ENCODE measurements around the gene FAM53A. TPM values are rescaled to one million over a fixed set of nuclear protein-coding genes. Genes with fewer than 3 reads are reported as not detected.

The FAM53A gene
- total RNA-seq, 1 experiment from 2014 or later, result 3.1 TPM

GRCh38 chr4:1646690-1647089 is 37.4 kb downstream of the FAM53A start:
- intact Hi-C loops (cut with micrococcal nuclease), result no loop called here
- Histone ChIP-seq H3K4me1 (ENCODE audit: insufficient read depth, low read length) (no peaks in the 10 kb centered on the region), H3K4me3 (ENCODE audit: low read length) (no peak overlapping the region), H3K36me3 (ENCODE audit: low read depth, low read length) (no peaks in the 10 kb centered on the region), H3F3A (ENCODE audit: low read length, unreplicated experiment) (no peaks in the 10 kb centered on the region), H3K27ac (ENCODE audit: low read length) (no peak overlapping the region), H2AFZ (ENCODE audit: low read length) (no peak overlapping the region), H3K9me2 (replicated peaks; ENCODE audit: low read length) (no peaks in the 10 kb centered on the region), H3K27me3 (ENCODE audit: low read length) (no peaks in the 10 kb centered on the region), H3K9ac (ENCODE audit: low read length) (no peak overlapping the region), H4K20me1 (ENCODE audit: low read length) (no peaks in the 10 kb centered on the region), H3K4me2 (ENCODE audit: low read length) (no peak overlapping the region), H3K9me3 (ENCODE audit: low read length) (no peaks in the 10 kb centered on the region), H3K79me2 (ENCODE audit: low read length) (no peaks in the 10 kb centered on the region)
- DNase-seq (no peak), ATAC-seq (no peak)
- ChIA-PET CTCF (no interaction called here), POLR2A (ENCODE audit: unreplicated experiment) (interaction anchor here (0.7 kb wide), 1 partner anchor 15 kb away, joined by 4 read pairs; no protein-coding TSS in a partner anchor)
- BruUV-seq (replicated peaks), result no TSS peak
- TF ChIP-seq EZH2phosphoT487 (IDR thresholded peaks at IDR 0.05; ENCODE audit: borderline replicate concordance, low read length) (no peak), EZH2 (IDR thresholded peaks at IDR 0.05; ENCODE audit: low read length, unreplicated experiment) (no peak)
- TF ChIP-seq, protein P1, sequence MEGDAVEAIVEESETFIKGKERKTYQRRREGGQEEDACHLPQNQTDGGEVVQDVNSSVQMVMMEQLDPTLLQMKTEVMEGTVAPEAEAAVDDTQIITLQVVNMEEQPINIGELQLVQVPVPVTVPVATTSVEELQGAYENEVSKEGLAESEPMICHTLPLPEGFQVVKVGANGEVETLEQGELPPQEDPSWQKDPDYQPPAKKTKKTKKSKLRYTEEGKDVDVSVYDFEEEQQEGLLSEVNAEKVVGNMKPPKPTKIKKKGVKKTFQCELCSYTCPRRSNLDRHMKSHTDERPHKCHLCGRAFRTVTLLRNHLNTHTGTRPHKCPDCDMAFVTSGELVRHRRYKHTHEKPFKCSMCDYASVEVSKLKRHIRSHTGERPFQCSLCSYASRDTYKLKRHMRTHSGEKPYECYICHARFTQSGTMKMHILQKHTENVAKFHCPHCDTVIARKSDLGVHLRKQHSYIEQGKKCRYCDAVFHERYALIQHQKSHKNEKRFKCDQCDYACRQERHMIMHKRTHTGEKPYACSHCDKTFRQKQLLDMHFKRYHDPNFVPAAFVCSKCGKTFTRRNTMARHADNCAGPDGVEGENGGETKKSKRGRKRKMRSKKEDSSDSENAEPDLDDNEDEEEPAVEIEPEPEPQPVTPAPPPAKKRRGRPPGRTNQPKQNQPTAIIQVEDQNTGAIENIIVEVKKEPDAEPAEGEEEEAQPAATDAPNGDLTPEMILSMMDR (conservative IDR thresholded peaks at IDR 0.05; ENCODE audit: low read depth, low read length), result no peak

- intact Hi-C loops (cut with micrococcal nuclease), result no loop called here
- BruUV-seq (replicated peaks), result no TSS peak
Observed at GRCh38 chr4:1644891-1645657, 39.0 kb downstream of the FAM53A start.

More at GRCh38 chr4:1644891-1645657, 39.0 kb downstream of the FAM53A start:
- Histone ChIP-seq H3K79me2 (ENCODE audit: low read length) (no peaks in the 10 kb centered on the region), H3K9me2 (replicated peaks; ENCODE audit: low read length) (no peaks in the 10 kb centered on the region), H2AFZ (ENCODE audit: low read length) (no peak overlapping the region), H3K4me1 (ENCODE audit: insufficient read depth, low read length) (no peaks in the 10 kb centered on the region), H3K9me3 (ENCODE audit: low read length) (no peaks in the 10 kb centered on the region), H3K4me3 (ENCODE audit: low read length) (no peak overlapping the region), H3K9ac (ENCODE audit: low read length) (no peak overlapping the region), H3K4me2 (ENCODE audit: low read length) (no peak overlapping the region), H3K27me3 (ENCODE audit: low read length) (no peaks in the 10 kb centered on the region), H3K36me3 (ENCODE audit: low read depth, low read length) (no peaks in the 10 kb centered on the region), H3K27ac (ENCODE audit: low read length) (no peak overlapping the region), H3F3A (ENCODE audit: low read length, unreplicated experiment) (no peaks in the 10 kb centered on the region), H4K20me1 (ENCODE audit: low read length) (no peaks in the 10 kb centered on the region)
- POLR2A ChIA-PET (ENCODE audit: unreplicated experiment), result no interaction called here
- DNase-seq (no peak), ATAC-seq (no peak)
- TF ChIP-seq, protein P1 (conservative IDR thresholded peaks at IDR 0.05; ENCODE audit: low read depth, low read length), result no peak
- TF ChIP-seq EZH2phosphoT487 (IDR thresholded peaks at IDR 0.05; ENCODE audit: borderline replicate concordance, low read length) (no peak), EZH2 (IDR thresholded peaks at IDR 0.05; ENCODE audit: low read length, unreplicated experiment) (no peak)
- CTCF ChIA-PET, result no interaction called here

Data from PC-3 (cell line).